Measurements from ENCODE around the gene ARR3.
A peak's percentile ranks its signal among the peaks of the same experiment; 100 is the strongest.
"Not testable (repeated sequence)": the region's sequence is repeated elsewhere in the genome, so short reads cannot be mapped to it uniquely, and the experiment has no call there.

Gene ARR3

DNA sequence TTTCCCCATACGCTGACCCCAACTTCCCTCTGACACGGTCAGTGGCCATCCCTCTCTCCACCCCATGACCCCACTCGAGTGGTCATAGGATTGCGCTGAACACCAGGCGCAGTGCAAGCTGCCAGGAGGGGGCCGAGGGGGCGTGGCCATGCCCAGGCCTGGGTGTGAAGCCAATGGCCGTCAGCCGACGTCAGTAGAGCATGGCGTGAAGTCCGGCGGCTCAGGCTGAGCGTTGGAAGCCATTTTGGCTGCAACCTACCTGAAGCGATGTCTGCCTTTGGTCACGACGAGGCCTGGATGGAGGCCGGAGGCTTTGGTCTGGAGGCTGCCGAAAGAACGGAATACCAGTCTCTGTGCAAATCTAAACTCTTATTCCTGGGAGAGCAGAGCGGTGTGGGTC is 13.8 kb downstream of the ARR3 start, which contains the start of gene RAB41:
TSS of gene RAB41 (plus strand) at position 222 of the 400 bp plus-strand sequence. CDS start at position 268, 46 bp downstream.
- DNase-seq = no peak

GRCh38 chrX:70289168-70289792 is 21.1 kb downstream of the ARR3 start:
- no peak for DNase-seq

- peak; percentile 69 for DNase-seq
Measured at GRCh38 chrX:70289793-70290770, 21.9 kb downstream of the ARR3 start, which contains the start of the genes KIF4A and PDZD11. TSS of gene KIF4A (plus strand) at chrX:70290104. CDS start at chrX:70290459, 355 bp downstream. TSS of gene PDZD11 (minus strand) at chrX:70289927. CDS start at chrX:70289341, 586 bp downstream.

GRCh38 chrX:70292788-70293187 is 24.7 kb downstream of the ARR3 start:
- DNase-seq = no peak

DNA sequence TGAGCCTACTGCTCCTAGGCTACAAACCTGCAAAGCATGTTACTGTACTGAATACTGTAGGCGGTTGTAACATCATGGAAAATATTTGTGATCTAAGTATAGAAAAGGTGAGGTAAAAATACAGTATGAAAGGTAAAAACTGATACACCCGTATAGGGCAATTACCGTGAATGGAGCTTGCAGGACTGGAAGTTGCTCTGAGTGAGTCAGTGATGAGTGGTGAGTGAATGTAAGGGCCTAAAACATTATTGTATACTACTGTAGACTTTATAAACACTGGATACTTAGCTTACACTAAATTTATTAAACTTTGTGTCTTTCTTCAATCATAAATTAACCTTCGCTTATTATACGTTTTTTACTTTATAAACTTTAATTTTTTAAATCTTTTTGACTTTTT is 25.5 kb downstream of the ARR3 start:
- DNase-seq = no peak

DNA sequence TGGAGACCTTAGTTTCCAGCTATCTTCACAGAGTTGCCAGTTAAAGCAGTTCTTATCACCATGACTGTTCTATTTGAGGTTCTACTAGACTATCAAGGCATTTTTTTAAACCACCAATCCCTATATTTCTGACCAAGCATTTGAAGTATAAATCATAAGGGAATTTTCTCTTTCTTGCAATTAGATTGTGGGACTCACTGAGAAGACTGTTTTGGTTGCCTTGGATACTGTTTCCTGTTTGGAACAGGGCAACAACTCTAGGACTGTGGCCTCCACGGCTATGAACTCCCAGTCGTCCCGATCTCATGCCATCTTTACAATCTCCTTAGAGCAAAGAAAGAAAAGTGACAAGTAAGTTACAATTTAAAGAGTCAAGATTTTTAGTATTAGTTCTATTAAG is 33.6 kb downstream of the ARR3 start:
- DNase-seq = no peak

GRCh38 chrX:70313503-70313902 is 45.4 kb downstream of the ARR3 start:
- no peak for DNase-seq

DNA sequence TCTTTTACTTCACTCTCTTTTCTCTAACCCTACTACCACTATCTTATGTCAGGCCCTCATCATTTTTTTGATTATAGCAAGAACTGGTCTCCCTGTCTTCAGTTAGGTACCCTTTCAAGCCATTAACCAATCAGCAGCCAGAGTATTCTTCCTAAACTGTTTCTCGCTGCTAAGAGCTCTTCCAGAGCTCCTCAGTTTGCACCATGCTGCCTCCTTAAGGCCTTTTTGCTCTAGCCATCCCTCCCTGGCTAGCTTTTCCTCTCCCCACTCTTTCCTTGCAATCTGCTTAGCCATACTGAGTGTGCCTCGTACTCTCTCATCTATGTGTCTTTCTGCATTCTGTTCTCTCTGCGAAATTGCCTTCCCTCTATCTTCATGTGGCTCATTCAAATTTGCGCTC is 54.6 kb downstream of the ARR3 start:
- DNase-seq = no peak

DNA sequence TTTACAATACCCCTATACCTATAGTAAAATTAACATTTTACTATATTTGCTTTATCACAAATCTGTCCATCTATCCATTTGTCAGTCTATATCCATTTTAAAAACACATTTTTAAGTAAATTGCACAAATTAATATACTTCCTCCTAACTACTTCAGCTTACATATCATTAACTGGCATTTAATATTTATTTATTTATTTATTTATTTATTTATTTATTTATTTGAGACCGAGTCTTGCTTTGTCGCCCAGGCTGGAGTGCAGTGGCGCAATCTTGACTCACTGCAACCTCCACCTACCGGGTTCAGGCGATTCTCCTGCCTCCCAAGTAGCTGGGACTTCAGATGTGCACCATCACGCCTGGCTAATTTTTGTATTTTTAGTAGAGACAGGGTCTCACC is 55.5 kb downstream of the ARR3 start:
- not testable (repeated sequence) for DNase-seq

- no peak for DNase-seq
Measured at GRCh38 chrX:70324326-70324725, 56.2 kb downstream of the ARR3 start.

DNA sequence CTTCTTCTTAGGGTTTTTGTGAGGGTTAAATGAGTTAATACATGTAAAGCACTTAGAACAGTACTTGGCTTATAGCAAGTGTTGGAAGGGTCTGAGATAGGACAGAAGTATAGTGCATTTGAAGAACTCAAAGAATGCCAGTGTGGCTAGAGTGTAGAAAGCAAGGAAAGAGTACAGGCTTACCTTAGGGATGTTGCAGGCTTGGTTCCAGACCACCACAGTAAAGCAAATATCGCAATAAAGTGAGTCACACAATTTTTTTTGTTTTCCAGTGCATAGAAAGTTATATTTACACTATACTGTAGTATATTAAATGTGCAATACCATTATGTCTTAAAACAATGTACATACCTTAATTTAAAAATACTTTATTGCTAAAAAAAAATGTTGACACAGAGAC is 63.0 kb downstream of the ARR3 start:
- DNase-seq = no peak
